Measurements from ENCODE around the gene RXRA.
A peak's percentile ranks its signal among the peaks of the same experiment; 100 is the strongest.

Gene RXRA

GRCh38 chr9:134325813-134326723 is at the start of gene RXRA:
Gene RXRA (plus strand): TSS chr9:134326455. CDS start chr9:134326632, 177 bp downstream.
- peak; percentile 40 for DNase-seq (ENCODE audit: low read depth)

GRCh38 chr9:134278286-134278685 is 48.0 kb upstream of the RXRA start:
- no peak for DNase-seq (ENCODE audit: low read depth)

GRCh38 chr9:134278974-134279640 is 47.1 kb upstream of the RXRA start:
- no peak for DNase-seq (ENCODE audit: low read depth)

GRCh38 chr9:134282138-134282650 is 44.1 kb upstream of the RXRA start:
- DNase-seq (ENCODE audit: low read depth), result no peak

- DNase-seq (ENCODE audit: low read depth), result no peak
Observed at GRCh38 chr9:134283111-134283515, 43.1 kb upstream of the RXRA start.

GRCh38 chr9:134283692-134284265 is 42.5 kb upstream of the RXRA start:
- DNase-seq (ENCODE audit: low read depth), result no peak

GRCh38 chr9:134284273-134284672 is 42.0 kb upstream of the RXRA start:
- no peak for DNase-seq (ENCODE audit: low read depth)

GRCh38 chr9:134284741-134285140 is 41.5 kb upstream of the RXRA start:
- no peak for DNase-seq (ENCODE audit: low read depth)

- no peak for DNase-seq (ENCODE audit: low read depth)
Observed at GRCh38 chr9:134285215-134285845, 40.9 kb upstream of the RXRA start.

GRCh38 chr9:134286471-134287245 is 39.6 kb upstream of the RXRA start:
- DNase-seq (ENCODE audit: low read depth), result no peak

GRCh38 chr9:134287591-134288491 is 38.4 kb upstream of the RXRA start:
- DNase-seq (ENCODE audit: low read depth), result no peak

GRCh38 chr9:134288746-134289145 is 37.5 kb upstream of the RXRA start:
- DNase-seq (ENCODE audit: low read depth), result no peak

- DNase-seq (ENCODE audit: low read depth), result no peak
Observed at GRCh38 chr9:134289241-134289875, 36.9 kb upstream of the RXRA start.

GRCh38 chr9:134290603-134291451 is 35.4 kb upstream of the RXRA start:
- DNase-seq (ENCODE audit: low read depth), result no peak

GRCh38 chr9:134291452-134291881 is 34.8 kb upstream of the RXRA start:
- no peak for DNase-seq (ENCODE audit: low read depth)

GRCh38 chr9:134291961-134292871 is 34.0 kb upstream of the RXRA start:
- no peak for DNase-seq (ENCODE audit: low read depth)

- no peak for DNase-seq (ENCODE audit: low read depth)
Observed at GRCh38 chr9:134293031-134293521, 33.2 kb upstream of the RXRA start.
